Activated naive CD4-positive, alpha-beta T cell treated with anti-CD3 and anti-CD28 coated beads, Interleukin-2, amount 50 U/mL, for 16 hours (primary cell): Measurements from ENCODE around the gene SOX8.

Experiments
- DNase-seq: peaks from one replicate; pipeline ENCODE4 v3.0.0-alpha.2; 2020

The SOX8 gene

GRCh38 chr16:989354-989814 is 7.8 kb downstream of the SOX8 start:
- no peak for DNase-seq

- no peak for DNase-seq
Observed at GRCh38 chr16:990516-991291, 9.1 kb downstream of the SOX8 start.

GRCh38 chr16:991345-991744 is 9.8 kb downstream of the SOX8 start:
- DNase-seq = no peak

- no peak for DNase-seq
Observed at GRCh38 chr16:991773-992172, 10.2 kb downstream of the SOX8 start.

- DNase-seq = no peak
Observed at GRCh38 chr16:993731-994130, 12.2 kb downstream of the SOX8 start.

GRCh38 chr16:995087-995486 is 13.5 kb downstream of the SOX8 start:
- DNase-seq = no peak

GRCh38 chr16:995783-996182 is 14.2 kb downstream of the SOX8 start:
- DNase-seq = no peak

GRCh38 chr16:996681-997080 is 15.1 kb downstream of the SOX8 start:
- no peak for DNase-seq

- DNase-seq = peak; percentile 50
Observed at GRCh38 chr16:997440-998051, 16.0 kb downstream of the SOX8 start.

- DNase-seq = no peak
Observed at GRCh38 chr16:998211-998610, 16.6 kb downstream of the SOX8 start.

GRCh38 chr16:998615-999014 is 17.0 kb downstream of the SOX8 start:
- DNase-seq = no peak

- no peak for DNase-seq
Observed at GRCh38 chr16:999677-1000076, 18.1 kb downstream of the SOX8 start.

- no peak for DNase-seq
Observed at GRCh38 chr16:1000608-1001007, 19.0 kb downstream of the SOX8 start.

- DNase-seq = no peak
Observed at GRCh38 chr16:1001096-1001495, 19.5 kb downstream of the SOX8 start.

- peak; percentile 76 for DNase-seq
Observed at GRCh38 chr16:1002399-1003166, 21.0 kb downstream of the SOX8 start.

GRCh38 chr16:1003391-1004347 is 22.1 kb downstream of the SOX8 start:
- DNase-seq = peak; percentile 59

- DNase-seq = no peak
Observed at GRCh38 chr16:1005286-1005685, 23.7 kb downstream of the SOX8 start.

GRCh38 chr16:1006781-1007180 is 25.2 kb downstream of the SOX8 start:
- DNase-seq = no peak

GRCh38 chr16:1007284-1007850 is 25.8 kb downstream of the SOX8 start:
- DNase-seq = no peak

GRCh38 chr16:1008085-1008484 is 26.5 kb downstream of the SOX8 start:
- no peak for DNase-seq

- DNase-seq = no peak
Observed at GRCh38 chr16:1009358-1010150, 28.0 kb downstream of the SOX8 start.
